ENCODE data around the gene PITPNC1.

GRCh38 chr17:67646472-67646871 is 269.4 kb downstream of the PITPNC1 start:
- TF ChIP-seq CTCF (IDR thresholded peaks at IDR 0.05), result no peak
- no peak for TF ChIP-seq POLR2A (IDR thresholded peaks at IDR 0.05)

All from adrenal gland (tissue), 5 donors.